Esophagus muscularis mucosa (tissue), 4 donors: ENCODE data around the gene TDRD7. TPM values are rescaled to one million over a fixed set of nuclear protein-coding genes. Genes with fewer than 3 reads are reported as not detected.

Experiments used
- DNase-seq: peaks from one replicate; pipeline ENCODE4 v3.0.0-alpha.2; 2017; ENCODE audit errors: extremely low spot score
- H3K27ac ChIP-seq, 4 donors: fragments of 200-600 bp; sonication (generic); replicated peaks in 1 of 4; 1 replicate in 3 of 4; 2 replicates in 1 of 4; pipeline ENCODE4 v1.5.1; 2016 to 2019; ENCODE audit warnings: mild to moderate bottlenecking in 1 of 4
- H3K27me3 ChIP-seq, 4 donors: fragments of 200-600 bp; sonication (generic); one replicate each; pipeline versions ENCODE4 v1.5.1 to v1.6.0; 2016 to 2019
- H3K36me3 ChIP-seq, 4 donors: fragments of 200-600 bp; sonication (generic); one replicate each; pipeline ENCODE4 v1.5.1; 2016 to 2019
- H3K4me1 ChIP-seq, 4 donors: fragments of 200-600 bp; sonication (generic); one replicate each; pipeline ENCODE4 v1.5.1; 2016 to 2019
- H3K4me3 ChIP-seq, 4 donors: fragments of 200-600 bp; sonication (generic); 1 replicate in 2 of 4; 2 replicates in 2 of 4; pipeline ENCODE4 v1.5.1; 2016 to 2019; ENCODE audit warnings: mild to moderate bottlenecking in 4 of 4, moderate library complexity in 1 of 4
- H3K9me3 ChIP-seq, 4 donors: fragments of 200-600 bp; sonication (generic); 1 replicate in 3 of 4; 2 replicates in 1 of 4; pipeline ENCODE4 v1.5.1; 2016 to 2019
- CTCF ChIP-seq, 3 experiments: fragments of 200-600 bp in 2 of 3; fragments of 450-650 bp in 1 of 3; sonication (generic) in 2 of 3; IDR thresholded peaks; one replicate each; pipeline ENCODE4 v1.5.1; 2017 to 2019; ENCODE audit warnings: antibody characterized with exemption in 3 of 3, mild to moderate bottlenecking in 2 of 3, moderate library complexity in 1 of 3
- EP300 ChIP-seq: sonication (generic); formaldehyde crosslinking; IDR thresholded peaks from one replicate; pipeline ENCODE4 v1.6.1; 2017; ENCODE audit warnings: antibody characterized with exemption
- POLR2A ChIP-seq: fragments of 450-650 bp; IDR thresholded peaks from one replicate; pipeline ENCODE4 v1.6.1; 2017; ENCODE audit warnings: antibody characterized with exemption, moderate library complexity, mild to moderate bottlenecking, low read depth
- POLR2AphosphoS5 ChIP-seq, 2 donors: sonication (generic); formaldehyde crosslinking; IDR thresholded peaks; one replicate each; pipeline ENCODE4 v1.6.1; 2017; ENCODE audit warnings: antibody characterized with exemption in 2 of 2
- WGBS: methylation state at CpG from one replicate; pipeline ENCODE4 v1.1.5; 2018; 5-methylcytosine and 5-hydroxymethylcytosine counted together
- intact Hi-C: fragments of 100-400 bp; cut with DNase I; formaldehyde crosslinking; loops from one replicate; pipeline ENCODE4 v1.15.1; 2023
- total RNA-seq, 4 donors: library from RNA; depleted of rRNA; stranded (reverse); fragments of >200 nt; gene quantifications; one replicate each; pipeline versions ENCODE4 v1.1.0 to v1.2.1, GENCODE V29; 2016

TDRD7 gene
- total RNA-seq, 4 donors from 2014 or later: 15.4 to 22.9 (median 16.4) TPM

DNA sequence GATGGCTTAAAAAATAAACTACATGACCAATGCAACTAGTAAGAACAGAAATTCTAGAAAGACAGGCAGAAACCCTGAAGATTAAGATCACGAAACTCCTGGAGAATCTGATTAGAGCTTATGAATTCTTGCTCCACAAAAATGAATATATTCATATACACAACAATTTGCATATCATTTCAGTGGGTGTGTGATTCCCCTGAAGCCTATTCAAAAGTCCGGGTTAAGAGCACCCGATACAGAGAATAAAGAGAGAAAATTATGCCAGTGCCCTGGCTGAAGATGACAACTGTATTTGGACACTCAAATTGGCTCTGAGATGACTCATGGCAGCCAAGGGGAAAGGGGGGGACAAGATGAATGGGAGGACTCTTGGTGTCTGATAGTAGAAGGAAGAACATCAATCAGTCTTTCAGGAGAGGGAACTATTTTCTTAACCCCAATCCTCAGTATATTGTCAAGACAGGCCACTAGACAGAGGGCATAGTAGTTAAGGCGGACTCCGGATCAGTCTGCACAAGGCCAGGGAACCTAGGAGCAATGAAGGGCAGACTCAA lies 95.6 kb downstream of the TDRD7 start:
- intact Hi-C loops: no loop called here
- peak; percentile 91 for DNase-seq
- Histone ChIP-seq H3K9me3 (no peaks in the 10 kb centered on the region), H3K36me3 (peaks cover 0 to 7% (median 0%) of the 10 kb centered on the region in 4 donors), H3K4me3 (no peak overlapping the region), H3K27me3 (no peaks in the 10 kb centered on the region), H3K27ac (peak overlapping the region; percentile 4 to 96 (median 54)), H3K4me1 (peaks cover 59 to 98% (median 89%) of the 10 kb centered on the region in 4 donors)
- 71% methylated on average over 5 of the region's 5 CpGs for WGBS
- TF ChIP-seq CTCF (IDR thresholded peaks at IDR 0.05): no peak
- TF ChIP-seq POLR2A: no peak
- TF ChIP-seq EP300: no peak
- TF ChIP-seq POLR2AphosphoS5 (IDR thresholded peaks at IDR 0.05): no peak

GRCh38 chr9:97508852-97509251 lies 97.0 kb downstream of the TDRD7 start:
- TF ChIP-seq POLR2AphosphoS5 (IDR thresholded peaks at IDR 0.05) (no peak), EP300 (no peak), CTCF (IDR thresholded peaks at IDR 0.05) (no peak), POLR2A (no peak)
- H3K9me3 ChIP-seq: no peaks in the 10 kb centered on the region
- peak; percentile 24 for DNase-seq
- intact Hi-C loops: no loop called here
- 86% methylated on average over 4 of the region's 4 CpGs for WGBS
- peak overlapping the region in 3 of 4 donors; percentile 14 to 96 (median 95) for H3K27ac ChIP-seq
- no peaks in the 10 kb centered on the region for H3K27me3 ChIP-seq
- no peak overlapping the region for H3K4me3 ChIP-seq
- H3K36me3 ChIP-seq: peaks cover 0 to 7% (median 0%) of the 10 kb centered on the region in 4 donors
- peaks cover 59 to 90% (median 76%) of the 10 kb centered on the region in 4 donors for H3K4me1 ChIP-seq

DNA sequence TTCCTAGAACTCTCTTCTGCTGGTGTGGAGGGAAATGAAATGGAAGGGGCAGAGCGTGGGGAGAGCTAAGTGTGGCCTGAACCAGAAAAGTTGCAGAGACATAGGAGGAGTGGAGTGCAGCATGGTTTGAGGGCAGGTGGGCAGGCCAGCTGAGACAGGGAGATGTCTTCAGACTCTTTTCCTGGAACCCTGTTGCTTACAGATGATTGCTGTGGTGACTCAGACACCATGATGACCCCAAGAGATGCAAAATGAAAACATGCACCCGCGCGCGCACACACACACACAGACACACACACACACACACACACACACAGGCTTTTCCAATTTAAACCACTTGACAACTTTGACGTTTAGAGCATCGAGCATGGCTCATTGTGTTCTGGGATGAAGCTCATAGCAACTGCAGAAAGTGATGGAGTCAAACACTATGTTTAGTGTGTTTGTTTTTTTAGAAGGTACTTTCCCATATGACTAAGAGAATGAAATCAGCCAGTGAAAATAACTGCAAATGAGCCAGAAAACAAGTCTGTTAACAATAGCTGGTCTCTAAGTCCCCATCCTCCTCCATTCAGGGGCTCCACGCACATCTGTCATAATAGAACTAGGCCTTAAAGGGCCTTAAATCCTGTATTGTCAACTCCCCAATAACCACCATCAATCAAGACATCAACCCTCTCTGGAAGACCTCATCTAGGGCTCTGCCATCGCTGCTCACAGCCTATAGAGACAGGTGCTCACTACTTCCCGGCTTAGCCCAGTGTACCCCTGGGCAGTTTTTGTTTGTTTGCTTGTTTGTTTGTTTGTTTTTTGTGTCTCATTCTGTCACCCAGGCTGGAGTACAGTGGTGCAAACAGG lies 99.1 kb downstream of the TDRD7 start:
- intact Hi-C loops: no loop called here
- DNase-seq: no peak
- no peak overlapping the region for H3K4me3 ChIP-seq
- TF ChIP-seq POLR2AphosphoS5 (IDR thresholded peaks at IDR 0.05): peak in 1 of 2 donors; percentile 12
- TF ChIP-seq EP300: no peak
- H3K4me1 ChIP-seq: peaks cover 51 to 88% (median 71%) of the 10 kb centered on the region in 4 donors
- H3K9me3 ChIP-seq: no peaks in the 10 kb centered on the region
- H3K27ac ChIP-seq: peak overlapping the region; percentile 7 to 95 (median 50)
- no peaks in the 10 kb centered on the region for H3K27me3 ChIP-seq
- 58% methylated on average over 10 of the region's 10 CpGs for WGBS
- peaks cover 0 to 7% (median 0%) of the 10 kb centered on the region in 4 donors for H3K36me3 ChIP-seq

DNA sequence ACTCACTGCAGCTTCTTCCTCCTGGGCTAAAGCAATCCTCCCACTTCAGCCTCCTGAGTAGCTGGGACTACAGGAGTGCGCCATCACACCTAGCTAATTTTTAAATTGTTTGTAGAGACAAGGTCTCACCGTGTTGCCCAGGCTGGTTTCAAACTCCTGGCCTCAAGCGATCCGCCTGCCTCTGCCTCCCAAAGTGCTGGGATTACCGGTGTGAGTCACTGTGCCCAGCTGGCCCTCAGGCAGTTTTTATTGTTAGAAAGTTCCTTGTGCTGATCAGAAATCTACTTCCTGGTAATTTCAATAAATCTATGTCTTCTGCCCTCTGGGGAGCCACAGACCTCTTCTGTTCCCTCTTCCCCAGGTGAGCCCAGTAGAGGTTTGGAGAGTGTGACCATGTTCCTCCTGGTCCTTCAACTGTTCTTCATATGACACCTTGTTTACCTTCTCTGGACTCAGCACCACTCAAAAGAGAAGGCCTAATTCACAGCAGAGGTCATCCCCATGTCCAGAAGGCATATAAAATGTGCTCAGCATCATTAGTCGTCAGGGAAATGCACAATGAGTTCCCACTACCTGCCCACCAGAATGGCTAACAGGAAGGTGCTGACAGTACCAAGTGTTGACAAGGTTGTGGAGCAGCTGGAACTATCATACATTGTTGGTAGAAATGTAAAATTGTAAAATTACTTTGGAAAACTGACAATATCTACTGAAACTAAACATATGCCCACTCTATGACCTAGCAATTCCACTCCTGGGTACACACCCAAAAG lies 99.9 kb downstream of the TDRD7 start:
- peaks cover 0 to 7% (median 0%) of the 10 kb centered on the region in 4 donors for H3K36me3 ChIP-seq
- no peak overlapping the region for H3K4me3 ChIP-seq
- peak overlapping the region; percentile 7 to 95 (median 50) for H3K27ac ChIP-seq
- WGBS: 92% methylated on average over 6 of the region's 6 CpGs
- no peaks in the 10 kb centered on the region for H3K27me3 ChIP-seq
- TF ChIP-seq POLR2AphosphoS5 (IDR thresholded peaks at IDR 0.05): no peak
- TF ChIP-seq CTCF (IDR thresholded peaks at IDR 0.05): no peak
- TF ChIP-seq EP300: no peak
- H3K9me3 ChIP-seq: no peaks in the 10 kb centered on the region
- peaks cover 51 to 88% (median 71%) of the 10 kb centered on the region in 4 donors for H3K4me1 ChIP-seq
- intact Hi-C loops: no loop called here
- DNase-seq: no peak
